Measurements from ENCODE around the gene FFAR3. TPM values are rescaled to one million over a fixed set of nuclear protein-coding genes. Genes with fewer than 3 reads are reported as not detected.
A peak's percentile ranks its signal among the peaks of the same experiment; 100 is the strongest.
"Not testable (repeated sequence)": the region's sequence is repeated elsewhere in the genome, so short reads cannot be mapped to it uniquely, and the experiment has no call there.

The FFAR3 gene
- total RNA-seq, 1 donor from 2014 or later = not detected

DNA sequence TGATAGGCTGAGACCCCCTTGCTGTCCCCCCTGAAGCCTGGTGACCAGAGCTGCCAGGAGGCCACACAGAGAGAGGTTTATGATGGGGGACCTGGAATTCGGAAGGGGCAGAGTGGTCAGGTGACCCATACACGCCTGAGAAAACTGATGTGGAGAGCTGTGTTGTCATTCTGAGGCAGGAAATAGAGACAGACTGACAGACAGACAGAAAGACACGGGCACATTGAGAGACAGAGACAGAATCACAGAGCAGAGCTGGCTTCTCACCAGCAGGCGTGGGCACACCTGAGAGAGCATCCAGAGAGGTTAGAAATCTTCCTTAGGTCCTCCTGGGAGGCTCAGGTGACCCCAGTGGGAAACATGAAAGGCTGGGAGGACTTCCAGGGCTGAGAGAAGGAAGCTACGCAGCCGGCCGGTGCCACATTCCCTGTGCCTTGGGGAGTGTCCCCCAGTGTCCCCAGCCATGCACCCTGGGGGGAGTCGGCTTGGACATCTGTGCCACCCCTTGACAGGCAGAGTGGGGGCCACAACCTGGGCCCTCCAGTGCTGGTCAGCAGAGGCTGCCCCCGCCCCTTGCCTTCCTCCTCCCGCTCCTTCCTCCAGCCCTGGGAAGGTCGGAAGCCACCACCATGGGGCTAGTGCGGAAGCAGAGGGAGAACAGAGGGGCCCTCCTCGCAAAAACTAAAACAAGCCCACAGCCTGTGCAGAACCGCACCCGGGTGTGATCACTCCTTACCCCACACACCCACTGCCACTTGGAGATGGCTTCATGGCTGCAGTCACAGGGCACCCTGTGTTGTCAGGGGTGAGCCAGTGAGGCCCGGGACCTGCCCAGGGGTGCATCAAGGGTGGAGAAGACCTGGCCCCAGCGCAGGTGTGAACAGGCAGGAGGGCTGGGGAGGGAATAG lies 8.4 kb upstream of the FFAR3 start:
- no peak for DNase-seq (ENCODE audit: low read depth in 2 of 2)

DNA sequence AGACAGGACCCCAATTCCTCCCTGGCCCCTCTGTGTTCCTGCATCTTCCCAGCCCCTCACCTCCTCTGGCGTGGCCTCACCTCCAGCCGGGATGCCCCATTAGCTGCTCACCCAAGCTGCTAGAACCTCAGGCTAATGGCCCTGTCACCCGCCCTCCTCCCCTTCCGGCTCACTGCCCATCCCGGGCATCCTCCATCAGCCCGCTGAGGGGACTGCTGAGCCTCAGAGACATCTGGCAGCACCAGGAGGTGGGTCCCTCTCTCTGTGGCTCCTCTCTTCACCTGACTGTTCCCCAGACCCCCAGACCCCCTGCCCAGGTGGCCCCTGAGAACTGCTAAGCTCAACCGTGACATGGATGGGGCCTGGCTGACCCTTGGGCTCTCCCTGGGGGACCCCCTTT lies 7.7 kb upstream of the FFAR3 start:
- DNase-seq (ENCODE audit: low read depth in 2 of 2) = no peak

- no peak for DNase-seq (ENCODE audit: low read depth in 2 of 2)
Measured at GRCh38 chr19:35351411-35352176, 6.7 kb upstream of the FFAR3 start.

GRCh38 chr19:35352177-35352447 lies 6.1 kb upstream of the FFAR3 start:
- no peak for DNase-seq (ENCODE audit: low read depth in 2 of 2)

GRCh38 chr19:35352448-35353304 lies 5.6 kb upstream of the FFAR3 start:
- DNase-seq (ENCODE audit: low read depth in 2 of 2) = peak; percentile 50 to 68

- no peak for DNase-seq (ENCODE audit: low read depth in 2 of 2)
Measured at GRCh38 chr19:35353635-35354034, 4.6 kb upstream of the FFAR3 start.

DNA sequence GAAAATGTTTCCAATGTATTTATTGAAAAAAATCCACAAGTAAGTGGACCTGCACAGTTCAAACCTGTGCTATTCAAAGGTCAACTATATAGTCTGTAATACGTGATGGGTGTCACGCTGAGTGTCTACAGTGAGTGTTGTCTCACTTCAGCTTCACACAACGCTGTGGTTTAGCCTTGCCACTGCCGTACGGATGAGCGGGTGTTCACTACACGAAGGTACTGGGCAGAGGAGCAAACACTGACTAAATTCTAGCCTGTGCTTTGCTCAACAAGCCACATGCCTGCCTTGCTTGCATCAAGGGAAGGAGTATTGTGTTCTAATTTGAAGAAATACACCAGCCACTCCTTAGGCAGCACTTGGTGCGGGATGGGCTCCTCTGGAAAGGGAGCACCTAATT lies 3.4 kb upstream of the FFAR3 start:
- DNase-seq (ENCODE audit: low read depth in 2 of 2) = no peak

GRCh38 chr19:35355791-35356460 lies 2.3 kb upstream of the FFAR3 start:
- DNase-seq (ENCODE audit: low read depth in 2 of 2) = no peak

- not testable (repeated sequence) for DNase-seq (ENCODE audit: low read depth in 2 of 2)
Measured at GRCh38 chr19:35358834-35359233, 574 bp downstream of the FFAR3 start.

GRCh38 chr19:35359395-35359794 lies 1.1 kb downstream of the FFAR3 start:
- DNase-seq (ENCODE audit: low read depth in 2 of 2) = not testable (repeated sequence)

DNA sequence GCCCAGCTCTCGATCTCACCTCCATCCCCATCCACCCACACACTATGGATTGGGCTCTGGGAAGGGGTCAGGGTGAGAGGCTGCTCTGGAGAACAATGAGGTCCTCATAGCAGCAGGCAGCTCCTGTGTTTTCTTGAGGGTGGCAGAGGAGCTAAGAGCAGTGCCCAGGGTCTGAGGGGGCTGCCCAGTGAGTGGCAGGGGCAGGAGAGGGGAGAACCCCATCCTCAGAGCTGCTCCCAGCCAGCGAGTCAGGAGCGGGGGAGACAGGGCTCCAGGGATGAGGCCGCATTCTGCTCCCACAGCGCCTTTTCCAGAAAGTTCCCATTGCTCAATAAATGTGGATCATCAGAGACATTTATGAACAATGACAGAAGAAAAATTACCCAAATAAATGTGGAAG lies 1.8 kb downstream of the FFAR3 start:
- not testable (repeated sequence) for DNase-seq (ENCODE audit: low read depth in 2 of 2)

GRCh38 chr19:35360880-35361420 lies 2.7 kb downstream of the FFAR3 start:
- DNase-seq (ENCODE audit: low read depth in 2 of 2) = no peak

DNA sequence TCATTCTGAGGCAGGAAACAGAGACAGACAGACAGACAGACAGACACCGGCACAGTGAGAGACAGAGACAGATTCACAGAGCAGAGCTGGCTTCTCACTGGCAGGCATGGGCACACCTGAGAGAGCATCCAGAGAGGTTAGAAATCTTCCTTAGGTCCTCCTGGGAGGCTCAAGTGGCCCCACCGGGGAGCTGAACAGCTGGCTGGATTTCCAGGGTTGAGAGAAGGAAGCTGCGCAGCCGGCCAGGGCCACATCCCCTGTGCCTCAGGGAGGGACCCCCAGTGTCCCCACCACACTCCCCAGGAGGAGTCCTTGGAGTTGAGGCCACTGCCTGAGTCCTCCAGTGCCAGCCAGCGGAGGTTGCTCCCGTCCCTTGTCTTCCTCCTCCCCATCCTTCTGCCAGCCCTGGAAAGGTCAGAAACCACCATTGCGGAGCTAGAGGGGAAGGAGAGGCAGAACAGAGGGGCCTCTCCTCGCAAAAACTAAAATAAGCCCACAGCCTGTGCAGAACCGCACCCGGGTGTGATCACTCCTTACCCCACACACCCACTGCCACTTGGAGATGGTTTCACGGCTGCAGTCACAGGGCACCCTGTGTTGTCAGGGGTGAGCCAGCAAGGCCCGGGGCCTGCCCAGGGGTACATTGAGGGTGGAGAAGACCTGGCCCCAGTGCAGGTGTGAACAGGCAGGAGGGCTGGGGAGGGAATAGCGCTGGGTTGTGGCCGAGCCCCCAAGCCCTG lies 4.2 kb downstream of the FFAR3 start:
- no peak for DNase-seq (ENCODE audit: low read depth in 2 of 2)

DNA sequence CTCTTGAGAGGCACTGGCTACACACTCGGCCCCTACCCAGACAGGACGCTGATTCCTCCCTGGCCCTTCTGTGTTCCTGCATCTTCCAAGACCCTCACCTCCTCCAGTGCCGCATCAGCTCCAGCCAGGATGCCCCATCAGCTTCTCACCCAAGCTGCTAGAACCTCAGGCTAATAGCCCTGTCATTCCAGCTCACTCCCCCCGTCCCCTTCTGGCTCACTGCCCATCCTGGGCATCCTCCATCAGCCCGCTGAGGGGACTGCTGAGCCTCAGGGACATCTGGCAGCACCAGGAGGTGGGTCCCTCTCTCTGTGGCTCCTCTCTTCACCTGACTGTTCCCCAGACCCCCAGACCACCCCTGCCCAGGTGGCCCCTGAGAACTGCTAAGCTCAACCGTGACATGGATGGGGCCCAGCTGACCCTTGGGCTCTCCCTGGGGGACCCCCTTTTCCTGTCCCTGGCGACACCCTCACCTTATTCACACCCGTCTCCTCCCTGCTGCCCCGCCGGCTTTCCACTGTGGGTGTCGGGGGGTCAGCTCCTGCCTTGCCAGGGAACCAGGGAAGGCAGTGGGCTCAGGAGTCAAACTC lies 4.8 kb downstream of the FFAR3 start:
- no peak for DNase-seq (ENCODE audit: low read depth in 2 of 2)

GRCh38 chr19:35363711-35364425 lies 5.6 kb downstream of the FFAR3 start:
- DNase-seq (ENCODE audit: low read depth in 2 of 2) = no peak

DNA sequence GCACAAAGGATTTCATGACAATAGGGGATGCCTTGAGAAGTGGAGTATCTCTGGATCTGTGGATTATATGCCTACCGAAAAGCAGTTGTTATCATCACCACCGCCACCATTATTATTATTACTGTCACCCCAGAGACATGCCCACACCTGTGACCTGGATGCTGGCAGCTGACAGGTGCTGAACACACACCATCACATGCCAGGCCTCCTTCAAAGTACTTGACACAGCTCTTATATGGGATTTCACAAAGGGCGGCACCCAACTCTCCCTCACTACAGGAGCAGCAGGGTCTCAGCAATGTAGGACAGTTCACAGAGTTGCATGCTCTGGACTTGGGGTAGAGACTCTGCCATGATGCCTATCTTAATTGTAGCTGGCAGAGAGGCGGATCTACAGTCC lies 7.0 kb downstream of the FFAR3 start:
- DNase-seq (ENCODE audit: low read depth in 2 of 2) = no peak

DNA sequence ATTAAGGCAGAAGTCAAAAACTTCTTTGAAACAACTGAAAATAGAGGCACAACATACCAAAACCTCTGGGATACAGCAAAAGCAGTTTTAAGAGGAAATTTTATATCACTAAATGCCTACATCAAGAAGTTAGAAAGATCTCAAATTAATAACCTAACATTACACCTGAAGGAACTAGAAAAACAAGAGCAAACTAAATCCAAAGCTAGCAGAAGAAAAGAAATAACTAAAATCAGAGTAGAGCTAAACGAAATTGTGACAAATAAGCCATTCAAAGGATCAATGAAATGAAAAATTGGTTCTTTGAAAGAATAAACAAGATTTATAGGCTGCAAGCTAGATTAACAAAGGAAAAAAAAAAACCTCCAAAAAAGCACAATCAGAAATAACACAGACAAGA lies 10.1 kb downstream of the FFAR3 start:
- no peak for DNase-seq (ENCODE audit: low read depth in 2 of 2)

- no peak for DNase-seq (ENCODE audit: low read depth in 2 of 2)
Measured at GRCh38 chr19:35369522-35369921, 11.3 kb downstream of the FFAR3 start.

DNA sequence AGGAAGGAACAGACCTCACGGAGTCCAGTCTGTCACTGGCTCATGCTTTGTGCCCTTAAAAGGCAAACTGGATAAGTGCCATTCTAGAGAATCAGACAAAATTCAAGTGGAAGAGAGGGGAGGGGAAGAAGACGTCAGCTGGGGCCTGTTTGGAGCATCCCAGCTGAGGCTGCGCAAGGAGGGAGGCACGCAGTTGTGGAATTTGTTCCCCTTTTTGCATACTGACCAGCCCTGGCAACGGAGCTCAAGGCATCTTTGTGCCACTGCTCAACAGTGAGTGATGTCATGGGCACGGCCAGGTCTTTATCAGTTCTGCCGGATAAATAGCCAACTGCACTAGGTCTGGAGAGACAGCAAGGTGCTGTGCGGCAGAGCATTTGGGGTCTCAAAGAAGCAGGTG lies 12.5 kb downstream of the FFAR3 start, which contains the start of gene GPR42:
Gene GPR42, plus strand, starts transcription at position 347 of the 400 bp plus-strand sequence. CDS start 292 bp downstream, outside the sequence.
- no peak for DNase-seq (ENCODE audit: low read depth in 2 of 2)

Measured in dermis microvascular lymphatic vessel endothelial cell (primary cell).